KOPT-K1 (cell line): ENCODE measurements around the gene IGFBP1.

Source experiments
- H3K27ac ChIP-seq: fragments of 200-600 bp; sonication (generic); 2 replicates; pipeline ENCODE4 v1.5.1; 2016; ENCODE audit warnings: antibody characterized with exemption, mild to moderate bottlenecking, low read depth, low read length; ENCODE audit not compliant: poor library complexity, severe bottlenecking
- H3K36me3 ChIP-seq: fragments of 200-600 bp; sonication (generic); 2 replicates; pipeline ENCODE4 v1.5.1; 2017; ENCODE audit warnings: antibody characterized with exemption, mild to moderate bottlenecking, low read length, moderate library complexity; ENCODE audit not compliant: insufficient read depth
- H3K9me3 ChIP-seq: fragments of 200-600 bp; sonication (generic); 2 replicates; pipeline ENCODE4 v1.5.1; 2017; ENCODE audit warnings: antibody characterized with exemption, low read length, mild to moderate bottlenecking; ENCODE audit not compliant: insufficient read depth, poor library complexity, severe bottlenecking

IGFBP1 gene

GRCh38 chr7:45890125-45890901 lies 2.0 kb downstream of the IGFBP1 start:
- no peaks in the 10 kb centered on the region for H3K9me3 ChIP-seq
- H3K27ac ChIP-seq = no peak overlapping the region
- no peaks in the 10 kb centered on the region for H3K36me3 ChIP-seq

- Histone ChIP-seq H3K9me3 (no peaks in the 10 kb centered on the region), H3K36me3 (no peaks in the 10 kb centered on the region), H3K27ac (no peak overlapping the region)
Measured at GRCh38 chr7:45890902-45891461, 2.7 kb downstream of the IGFBP1 start.

GRCh38 chr7:45891462-45892402 lies 3.4 kb downstream of the IGFBP1 start:
- Histone ChIP-seq H3K9me3 (no peaks in the 10 kb centered on the region), H3K36me3 (no peaks in the 10 kb centered on the region), H3K27ac (no peak overlapping the region)

GRCh38 chr7:45892407-45893035 lies 4.2 kb downstream of the IGFBP1 start:
- no peak overlapping the region for H3K27ac ChIP-seq
- H3K36me3 ChIP-seq = no peaks in the 10 kb centered on the region
- no peaks in the 10 kb centered on the region for H3K9me3 ChIP-seq

DNA sequence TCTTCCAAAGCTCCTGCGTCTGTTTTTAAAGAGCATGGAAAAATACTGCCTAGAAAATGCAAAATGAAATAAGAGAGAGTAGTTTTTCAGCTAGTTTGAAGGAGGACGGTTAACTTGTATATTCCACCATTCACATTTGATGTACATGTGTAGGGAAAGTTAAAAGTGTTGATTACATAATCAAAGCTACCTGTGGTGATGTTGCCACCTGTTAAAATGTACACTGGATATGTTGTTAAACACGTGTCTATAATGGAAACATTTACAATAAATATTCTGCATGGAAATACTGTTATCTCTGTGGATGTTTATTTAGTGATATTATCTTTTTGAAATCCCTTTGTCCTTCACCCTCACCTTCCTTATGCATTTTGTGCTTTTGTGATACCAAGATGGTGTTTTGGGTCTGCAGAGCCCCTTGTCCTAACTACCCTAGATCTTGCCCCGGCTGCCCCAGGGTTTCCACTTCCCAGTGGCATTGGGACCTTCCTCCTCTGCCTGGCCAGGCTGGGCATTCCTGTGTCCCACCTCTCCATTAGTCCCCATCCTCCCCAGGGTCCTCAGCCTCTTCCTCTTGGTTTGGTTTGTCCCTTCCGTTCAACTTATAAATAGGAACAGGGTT lies 5.2 kb downstream of the IGFBP1 start:
- no peaks in the 10 kb centered on the region for H3K36me3 ChIP-seq
- H3K9me3 ChIP-seq = no peaks in the 10 kb centered on the region
- H3K27ac ChIP-seq = no peak overlapping the region

DNA sequence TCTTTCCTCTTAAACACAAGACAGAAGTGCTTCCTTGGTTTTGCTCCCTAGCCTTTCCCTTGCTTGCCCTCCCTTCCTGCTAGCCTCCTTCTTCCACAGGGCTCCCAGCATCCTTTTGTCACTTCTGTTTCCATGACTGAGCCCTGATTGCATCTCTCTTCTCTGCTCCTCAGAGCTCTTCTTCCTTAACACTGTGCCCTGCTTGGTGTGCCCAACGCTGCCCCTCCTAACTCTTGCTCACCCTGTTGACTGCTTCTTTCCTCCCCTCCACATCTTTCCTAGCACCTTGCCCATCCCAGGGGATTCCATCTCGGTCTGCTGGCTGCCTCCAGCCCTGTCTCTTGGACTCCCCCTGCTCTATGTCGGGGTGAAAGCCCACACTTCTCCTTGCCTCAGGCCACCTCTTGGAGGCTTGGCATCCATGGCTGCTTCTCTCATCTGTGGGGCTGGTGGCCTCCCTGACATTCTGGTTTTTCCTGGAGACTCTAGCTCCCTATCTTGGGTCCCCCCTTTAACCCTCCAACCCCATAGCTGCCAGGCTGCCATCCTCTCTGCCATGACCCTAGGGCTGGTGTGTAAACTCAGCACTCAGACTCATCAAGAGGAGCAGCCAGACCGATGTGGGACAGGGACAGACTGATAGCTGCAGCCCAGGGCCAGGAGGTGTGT lies 5.8 kb downstream of the IGFBP1 start:
- Histone ChIP-seq H3K27ac (no peak overlapping the region), H3K9me3 (no peaks in the 10 kb centered on the region), H3K36me3 (no peaks in the 10 kb centered on the region)

GRCh38 chr7:45894665-45895062 lies 6.4 kb downstream of the IGFBP1 start:
- Histone ChIP-seq H3K9me3 (no peaks in the 10 kb centered on the region), H3K27ac (no peak overlapping the region), H3K36me3 (no peaks in the 10 kb centered on the region)

- Histone ChIP-seq H3K9me3 (no peaks in the 10 kb centered on the region), H3K36me3 (no peaks in the 10 kb centered on the region), H3K27ac (no peak overlapping the region)
Measured at GRCh38 chr7:45897042-45897690, 8.9 kb downstream of the IGFBP1 start.

- no peaks in the 10 kb centered on the region for H3K36me3 ChIP-seq
- no peak overlapping the region for H3K27ac ChIP-seq
- no peaks in the 10 kb centered on the region for H3K9me3 ChIP-seq
Measured at GRCh38 chr7:45898222-45898621, 9.9 kb downstream of the IGFBP1 start.

DNA sequence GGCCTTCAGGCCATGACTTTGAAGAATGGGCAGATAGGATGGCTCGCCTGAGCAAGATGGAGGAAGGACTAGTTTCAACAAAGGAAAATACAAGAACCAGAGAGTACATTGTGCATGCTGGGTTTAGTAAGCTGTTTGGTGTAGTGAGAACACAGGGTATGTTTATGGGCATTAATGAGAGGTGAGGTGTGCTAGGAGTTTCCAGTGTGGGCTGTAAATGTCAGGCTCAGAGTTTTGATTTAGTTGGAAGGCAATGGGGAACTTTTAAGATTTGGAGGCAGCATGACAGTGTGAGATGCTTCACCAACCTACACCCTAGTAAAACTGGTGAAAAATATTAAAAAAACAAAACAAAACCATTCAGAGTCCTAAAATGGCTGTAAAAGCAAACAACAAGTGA lies 13.3 kb downstream of the IGFBP1 start:
- no peaks in the 10 kb centered on the region for H3K9me3 ChIP-seq
- H3K27ac ChIP-seq = no peak overlapping the region
- no peaks in the 10 kb centered on the region for H3K36me3 ChIP-seq

DNA sequence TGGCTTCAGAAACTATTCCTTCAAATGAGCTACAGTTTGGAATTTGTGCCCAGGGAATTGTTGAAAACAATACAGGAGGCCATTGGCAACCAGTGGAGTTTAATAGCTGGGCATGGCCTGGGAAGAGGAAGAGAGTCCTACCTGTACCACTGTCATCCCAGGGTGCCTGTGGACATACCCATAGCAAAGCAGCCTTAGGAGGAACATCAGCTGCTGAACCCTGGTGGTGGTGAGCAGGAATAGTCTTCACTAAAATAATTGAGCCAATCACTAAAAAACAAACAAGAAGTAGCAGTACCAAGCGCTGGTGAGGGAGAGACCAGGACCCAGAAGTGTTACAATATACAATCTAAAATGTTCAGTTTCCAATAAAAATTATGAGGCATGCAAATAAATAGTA lies 14.5 kb downstream of the IGFBP1 start:
- Histone ChIP-seq H3K27ac (no peak overlapping the region), H3K36me3 (no peaks in the 10 kb centered on the region), H3K9me3 (no peaks in the 10 kb centered on the region)

- Histone ChIP-seq H3K9me3 (no peaks in the 10 kb centered on the region), H3K36me3 (no peaks in the 10 kb centered on the region), H3K27ac (no peak overlapping the region)
Measured at GRCh38 chr7:45909561-45909960, 21.3 kb downstream of the IGFBP1 start.

- no peak overlapping the region for H3K27ac ChIP-seq
- H3K9me3 ChIP-seq = no peaks in the 10 kb centered on the region
- no peaks in the 10 kb centered on the region for H3K36me3 ChIP-seq
Measured at GRCh38 chr7:45910855-45911254, 22.6 kb downstream of the IGFBP1 start.

- no peaks in the 10 kb centered on the region for H3K9me3 ChIP-seq
- H3K27ac ChIP-seq = no peak overlapping the region
Measured at GRCh38 chr7:45911311-45911710, 23.0 kb downstream of the IGFBP1 start.

More at GRCh38 chr7:45911311-45911710, 23.0 kb downstream of the IGFBP1 start:
- no peaks in the 10 kb centered on the region for H3K36me3 ChIP-seq
